GM12801 (cell line): ENCODE measurements around the gene PHACTR3.

Source experiments
- TF ChIP-seq, protein P1 (sequence below): IDR thresholded peaks from one replicate; pipeline ENCODE4 v1.5.1; 2011; ENCODE audit warnings: control low read depth; ENCODE audit not compliant: insufficient read length; ENCODE audit errors: extremely low read depth

PHACTR3 gene

DNA sequence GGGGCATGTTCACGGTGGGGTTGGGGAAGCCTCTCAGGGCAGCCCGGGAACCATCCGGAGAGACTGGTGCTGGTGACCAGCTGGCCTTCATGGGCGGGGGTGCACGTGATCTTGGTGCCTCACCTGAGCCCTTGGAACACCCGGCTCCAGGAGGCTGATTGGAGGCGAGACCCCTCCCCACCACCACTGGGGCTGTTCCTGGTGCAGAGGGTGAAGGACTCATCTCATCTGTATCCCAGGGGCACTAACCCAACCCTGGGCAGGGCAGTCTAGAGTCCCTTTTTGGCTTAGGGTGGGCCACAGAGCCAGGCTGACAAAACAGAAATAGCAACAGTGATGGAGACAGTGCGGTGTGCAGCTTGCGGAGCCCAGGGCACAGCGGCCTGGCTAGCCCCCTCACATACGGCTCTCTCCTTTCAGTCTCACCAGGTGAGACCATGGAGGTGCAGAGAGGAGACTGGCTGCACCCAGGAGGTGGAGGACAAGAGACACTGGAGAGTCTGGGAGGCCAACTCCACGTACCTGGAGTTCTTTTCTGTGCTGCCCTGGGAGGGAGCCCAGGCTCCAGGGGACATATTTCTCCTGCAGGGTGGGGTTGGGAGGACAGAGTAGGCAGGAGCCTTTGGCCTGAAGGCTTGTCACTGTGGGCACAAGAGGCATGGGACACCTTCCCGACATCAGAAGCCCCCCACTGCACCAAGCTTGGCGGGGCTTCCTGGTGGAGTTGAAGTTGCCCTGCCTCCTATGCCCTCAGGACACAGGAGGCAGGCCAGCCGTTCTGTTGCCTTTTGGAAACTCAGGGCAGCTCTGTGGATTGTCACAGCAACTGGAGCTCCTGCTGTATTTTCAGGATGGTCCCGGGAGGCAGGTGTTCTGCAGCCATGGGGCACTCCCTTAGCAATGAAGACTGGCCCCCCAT, 223.1 kb downstream of the PHACTR3 start:
- TF ChIP-seq, protein P1, sequence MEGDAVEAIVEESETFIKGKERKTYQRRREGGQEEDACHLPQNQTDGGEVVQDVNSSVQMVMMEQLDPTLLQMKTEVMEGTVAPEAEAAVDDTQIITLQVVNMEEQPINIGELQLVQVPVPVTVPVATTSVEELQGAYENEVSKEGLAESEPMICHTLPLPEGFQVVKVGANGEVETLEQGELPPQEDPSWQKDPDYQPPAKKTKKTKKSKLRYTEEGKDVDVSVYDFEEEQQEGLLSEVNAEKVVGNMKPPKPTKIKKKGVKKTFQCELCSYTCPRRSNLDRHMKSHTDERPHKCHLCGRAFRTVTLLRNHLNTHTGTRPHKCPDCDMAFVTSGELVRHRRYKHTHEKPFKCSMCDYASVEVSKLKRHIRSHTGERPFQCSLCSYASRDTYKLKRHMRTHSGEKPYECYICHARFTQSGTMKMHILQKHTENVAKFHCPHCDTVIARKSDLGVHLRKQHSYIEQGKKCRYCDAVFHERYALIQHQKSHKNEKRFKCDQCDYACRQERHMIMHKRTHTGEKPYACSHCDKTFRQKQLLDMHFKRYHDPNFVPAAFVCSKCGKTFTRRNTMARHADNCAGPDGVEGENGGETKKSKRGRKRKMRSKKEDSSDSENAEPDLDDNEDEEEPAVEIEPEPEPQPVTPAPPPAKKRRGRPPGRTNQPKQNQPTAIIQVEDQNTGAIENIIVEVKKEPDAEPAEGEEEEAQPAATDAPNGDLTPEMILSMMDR, result no peak

DNA sequence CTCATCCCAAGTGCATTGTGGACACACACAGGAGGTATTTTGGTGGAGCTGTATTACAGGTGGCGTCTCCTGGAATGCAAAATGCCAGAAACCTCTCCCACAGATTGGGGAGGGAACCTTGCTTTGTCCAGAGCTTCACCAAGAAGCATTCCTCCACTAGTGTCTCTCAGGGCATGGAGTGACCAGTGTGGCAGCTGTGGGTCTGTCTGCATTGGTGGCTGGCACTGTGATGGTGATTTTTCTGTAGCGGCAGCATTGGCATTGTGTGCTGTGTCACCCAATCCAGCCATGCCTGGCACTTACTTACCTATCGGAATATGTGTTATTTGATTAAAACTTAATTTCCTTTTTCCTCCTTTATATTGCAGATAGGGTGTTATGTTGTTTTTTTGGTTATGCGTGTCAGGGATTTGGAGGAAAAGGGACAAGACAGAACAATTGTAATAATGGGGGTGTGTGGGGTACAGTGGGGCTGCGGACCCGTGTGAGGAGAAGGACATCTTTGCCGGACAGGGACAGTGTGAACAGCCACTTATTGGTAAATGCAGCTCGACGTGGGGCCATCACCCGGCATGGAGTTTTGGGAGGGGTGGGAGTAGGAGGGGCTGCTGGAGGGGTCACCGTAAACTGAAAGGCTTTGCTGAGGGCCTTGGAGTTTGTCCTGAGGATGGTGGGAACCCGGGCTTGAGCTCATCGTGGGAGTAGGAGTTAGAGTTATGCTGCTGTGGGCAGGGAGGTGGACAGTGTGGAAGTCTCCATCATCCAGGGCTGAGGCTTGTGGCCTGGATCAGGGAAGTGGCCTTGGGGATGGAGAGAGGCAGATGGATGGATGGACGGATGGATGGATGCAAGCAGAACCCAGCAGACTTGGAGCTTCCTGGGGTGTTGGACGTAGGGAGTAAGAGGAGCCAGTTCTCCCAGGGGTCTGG, 224.0 kb downstream of the PHACTR3 start:
- TF ChIP-seq, protein P1, result no peak

DNA sequence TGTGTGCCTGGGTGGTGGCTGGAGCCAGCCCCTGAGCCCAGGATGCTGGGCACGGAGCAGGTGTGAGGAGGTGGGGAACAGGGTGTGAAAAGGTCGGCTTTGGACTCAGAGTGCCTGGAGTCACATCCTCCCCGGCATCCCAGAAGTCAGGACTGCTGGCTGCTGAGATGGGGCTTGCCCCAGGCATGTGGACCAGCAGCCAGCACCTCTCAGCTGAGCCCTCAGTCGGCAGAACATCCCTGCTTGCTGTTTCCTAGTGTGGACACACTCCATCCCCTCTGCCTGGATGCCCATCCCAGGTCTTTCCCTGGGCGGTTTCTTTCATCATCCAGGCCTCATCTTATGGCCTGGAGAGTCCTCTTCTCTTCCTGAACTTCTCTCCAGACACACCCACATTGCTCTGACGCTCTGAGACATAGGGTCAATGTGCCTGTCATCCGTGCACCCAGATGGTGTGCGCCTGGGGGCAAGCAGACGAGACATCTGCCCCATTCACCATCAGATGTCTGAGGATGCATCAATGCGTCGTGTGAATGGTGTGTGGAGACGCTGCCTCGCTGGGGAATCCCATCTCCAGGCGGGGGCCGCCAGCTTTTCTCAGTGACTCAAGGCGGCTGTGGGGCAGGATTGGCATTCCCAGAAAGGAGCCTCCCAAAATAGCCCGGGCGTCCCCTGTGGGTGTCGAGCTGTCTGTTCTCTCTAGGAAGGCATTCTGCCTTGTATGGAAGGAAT, 224.9 kb downstream of the PHACTR3 start:
- TF ChIP-seq, protein P1, result no peak

DNA sequence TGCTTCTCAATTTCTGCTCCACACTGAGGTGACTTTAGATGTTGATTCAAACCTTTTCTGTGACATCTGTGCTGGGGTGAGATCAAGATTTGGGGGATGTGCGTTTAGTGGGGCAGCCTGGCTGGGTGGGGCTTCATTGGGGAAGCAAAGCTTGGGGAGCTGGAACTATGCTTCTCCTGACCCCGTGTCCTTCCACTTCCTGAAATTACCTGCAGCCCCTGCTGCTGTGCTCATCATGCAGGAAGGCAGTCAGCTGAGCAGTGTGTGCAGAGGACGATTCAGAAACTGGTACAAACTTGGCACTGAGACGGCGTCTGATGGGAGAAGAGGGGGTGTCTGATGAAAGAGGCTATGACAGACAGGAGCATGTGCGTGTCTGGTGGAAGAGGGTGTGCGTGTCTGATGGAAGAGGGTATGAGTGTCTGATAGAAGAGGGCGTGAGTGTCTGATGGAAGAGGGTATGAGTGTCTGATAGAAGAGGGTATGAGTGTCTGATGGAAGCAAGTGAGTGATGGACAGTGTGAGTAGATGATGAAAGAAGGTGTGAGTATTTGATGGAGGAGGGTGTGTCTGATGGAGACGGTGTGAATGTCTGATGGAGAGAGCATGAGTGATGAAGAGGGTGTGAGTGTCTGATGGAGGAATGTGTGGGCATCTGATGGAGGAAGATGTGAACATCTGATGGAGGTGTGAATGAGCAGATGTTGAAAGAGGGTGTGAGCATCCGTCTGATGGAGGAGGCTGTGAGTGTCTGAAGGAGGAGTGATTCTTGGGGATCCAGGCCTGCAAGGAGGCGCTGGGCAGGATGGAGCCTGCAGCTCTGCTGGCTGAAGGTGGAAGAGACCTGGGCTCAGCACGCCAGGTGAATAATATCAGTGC, 225.7 kb downstream of the PHACTR3 start:
- TF ChIP-seq, protein P1, result no peak

DNA sequence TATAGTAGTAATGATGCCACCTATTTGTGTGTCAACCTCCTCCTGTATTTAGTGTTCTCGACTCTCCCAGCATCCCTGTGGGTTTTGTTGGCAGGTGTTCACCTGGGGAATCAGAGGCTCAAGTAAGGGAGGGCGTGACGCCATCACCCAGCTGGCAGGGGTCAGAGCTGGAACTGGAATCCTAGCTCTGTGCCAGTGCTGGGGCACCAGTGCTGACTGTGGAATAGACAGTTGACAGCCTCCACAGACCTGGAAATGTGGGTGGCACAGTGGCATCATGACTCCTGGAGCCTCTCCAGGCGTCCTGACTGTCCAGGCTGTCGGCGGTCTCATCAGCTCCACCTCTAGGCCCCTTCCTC, 226.3 kb downstream of the PHACTR3 start:
- TF ChIP-seq, protein P1, result no peak

DNA sequence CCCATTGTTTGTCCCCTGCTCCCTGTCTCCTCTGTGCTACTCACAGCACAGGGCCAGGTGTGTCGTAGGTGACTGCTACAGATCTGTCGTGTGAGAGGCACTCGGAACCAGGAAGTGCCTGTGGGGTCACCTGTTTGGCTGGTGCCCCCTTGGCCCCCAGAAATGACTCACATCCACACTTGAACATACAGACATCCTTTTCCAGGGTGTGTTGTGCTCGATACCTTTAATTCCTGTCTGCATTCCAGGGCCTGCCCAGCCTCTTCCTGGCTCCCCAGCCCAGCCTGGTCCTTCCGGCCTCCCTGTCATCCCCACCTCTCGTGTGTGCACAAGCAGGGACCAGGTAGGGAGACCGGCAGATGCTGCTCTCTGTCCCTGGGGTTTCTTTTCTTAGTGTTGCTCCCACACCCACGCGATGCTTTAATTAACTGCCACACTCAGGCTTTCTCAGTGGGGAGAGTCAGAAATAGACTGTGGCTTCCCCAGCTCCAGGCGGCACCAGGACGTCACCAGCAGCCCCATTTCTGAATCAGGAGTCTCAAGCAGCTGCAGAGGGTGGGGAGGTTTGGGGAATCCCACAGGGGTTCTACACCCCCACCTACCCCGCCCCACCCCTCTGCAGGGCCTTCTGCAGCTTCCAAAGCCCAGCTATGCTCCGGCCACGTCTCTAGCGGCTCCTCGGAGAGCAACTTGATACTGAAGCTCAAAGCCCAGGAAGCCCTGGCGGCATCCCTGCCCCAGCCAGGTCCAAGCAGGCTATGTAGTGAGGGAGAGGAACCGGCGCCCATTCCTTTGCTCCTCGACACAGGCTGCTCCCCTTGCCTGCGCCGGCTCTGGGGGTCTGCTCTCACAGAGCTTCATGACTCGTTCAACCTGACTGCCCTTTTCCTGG, 226.9 kb downstream of the PHACTR3 start:
- TF ChIP-seq, protein P1, result no peak
